ENCODE data around the gene APBB2.

APBB2 gene

GRCh38 chr4:40789771-40790170, 424.6 kb downstream of the APBB2 start:
- no peak for DNase-seq

DNA sequence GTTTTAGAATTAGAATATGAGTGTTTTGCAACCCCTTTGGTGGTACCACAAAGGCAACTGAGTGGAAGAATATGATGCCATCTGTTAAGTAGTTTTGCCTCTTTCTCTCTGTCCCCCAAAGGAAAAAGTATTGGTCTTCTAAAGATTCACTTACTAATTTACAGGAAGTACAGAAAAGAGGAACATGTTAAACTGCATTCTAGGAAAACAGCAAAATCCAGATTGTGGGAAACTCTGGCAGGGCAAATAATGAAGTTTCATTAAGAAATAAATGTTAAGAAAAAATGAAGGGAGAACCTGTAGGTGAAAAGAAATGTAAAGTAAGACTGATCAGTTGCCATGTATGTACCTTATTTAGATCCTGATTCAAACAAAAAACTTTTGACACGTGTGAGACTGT, 425.3 kb downstream of the APBB2 start:
- DNase-seq, result no peak

- no peak for DNase-seq
These were observed 426.0 kb downstream of the APBB2 start for GRCh38 chr4:40788331-40788730.

DNA sequence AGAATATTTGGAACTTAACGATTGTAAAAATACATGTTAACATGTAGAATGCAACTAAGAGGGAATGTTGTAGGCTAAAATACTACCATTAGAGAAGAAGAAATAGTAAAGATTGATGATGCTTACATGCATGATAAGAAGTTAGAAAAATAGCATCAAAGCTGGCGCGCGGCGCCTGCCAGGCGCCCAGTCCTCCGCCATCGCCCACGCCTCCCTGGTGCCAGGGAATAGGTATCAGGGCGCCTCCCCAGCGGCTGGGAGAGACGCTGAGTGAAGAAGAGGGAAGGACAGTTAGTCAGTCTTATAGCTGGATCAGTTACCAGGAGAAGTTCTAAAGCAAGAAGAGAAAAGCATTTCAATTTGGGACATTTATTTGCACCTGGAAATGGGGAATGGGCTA, 428.6 kb downstream of the APBB2 start:
- no peak for DNase-seq

DNA sequence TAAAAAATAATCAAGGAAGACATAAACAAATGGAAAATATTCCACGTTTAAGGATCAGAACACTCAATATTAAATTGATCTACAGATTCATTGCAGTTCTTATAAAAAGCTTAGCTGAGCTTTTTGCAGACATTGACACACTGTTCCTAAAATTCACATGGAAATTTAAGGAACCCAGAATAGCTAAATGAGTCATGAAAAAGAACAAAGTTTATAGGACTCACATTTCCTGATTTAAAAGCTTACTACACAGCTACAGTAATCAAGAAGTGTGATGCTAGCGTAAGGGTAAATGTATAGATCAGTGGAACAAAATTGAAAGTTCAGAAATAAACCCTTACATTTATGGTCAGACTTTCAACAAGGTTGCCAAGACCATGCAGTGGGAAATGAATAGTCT, 431.5 kb downstream of the APBB2 start:
- no peak for DNase-seq

DNA sequence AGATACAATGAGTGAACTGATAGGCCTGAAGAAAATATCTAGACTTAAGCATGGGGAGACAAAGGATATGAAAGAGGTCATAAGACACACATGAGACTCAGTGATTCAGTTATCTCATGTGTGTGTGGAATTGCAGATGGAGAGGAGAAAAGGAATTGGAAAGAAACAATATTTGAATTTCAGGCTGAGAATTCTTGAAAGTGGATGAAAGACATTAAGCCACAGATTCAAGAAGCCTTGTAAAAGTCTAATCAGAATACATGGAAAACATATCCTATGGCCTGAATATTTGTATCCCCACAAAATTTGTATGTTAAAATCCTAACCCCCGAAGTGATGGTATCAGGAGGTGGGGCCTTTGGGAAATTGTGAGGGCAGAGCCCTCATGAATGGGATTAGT, 436.3 kb downstream of the APBB2 start:
- DNase-seq, result no peak

DNA sequence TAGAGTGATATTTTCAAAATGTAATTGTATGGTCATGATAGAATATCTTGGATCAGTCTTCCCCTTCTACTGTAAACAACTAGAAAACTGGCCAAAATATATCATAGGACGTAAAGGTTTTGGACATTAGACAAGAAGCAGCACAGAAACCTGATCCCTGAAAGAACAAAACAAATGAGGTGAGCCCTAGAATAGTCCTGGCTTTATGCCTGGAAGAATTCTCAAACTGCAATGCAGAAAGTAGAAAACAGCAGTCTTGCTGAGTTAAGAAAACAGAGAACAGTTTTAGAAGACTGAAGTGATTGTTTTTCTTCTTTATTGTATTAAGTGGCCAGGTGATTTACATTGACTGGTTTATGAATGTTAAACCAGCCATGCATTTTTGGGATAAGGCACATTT, 445.1 kb downstream of the APBB2 start:
- DNase-seq, result no peak

DNA sequence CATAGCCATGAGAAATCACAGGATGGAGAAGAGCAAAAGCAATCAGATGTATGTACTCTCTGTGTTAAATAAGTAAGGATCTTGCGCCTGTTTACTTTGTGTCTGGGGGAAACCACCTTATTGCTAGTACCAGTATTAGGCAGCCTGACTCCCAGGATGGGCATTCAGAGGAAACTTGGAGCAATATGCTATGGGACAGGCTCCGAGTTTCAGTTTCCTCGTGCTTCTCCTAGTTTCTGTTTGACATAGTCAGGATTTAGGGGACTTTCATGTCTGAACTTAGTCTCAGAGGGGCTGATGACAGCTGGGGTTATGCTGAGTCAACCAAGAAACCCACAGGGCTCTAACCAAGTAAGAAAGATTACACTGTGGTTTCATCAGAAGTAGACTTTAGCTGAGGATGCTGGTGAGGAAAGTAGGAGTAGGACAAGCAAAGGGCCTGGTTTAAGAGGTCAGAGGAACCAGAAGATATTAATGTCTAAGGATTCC, 451.1 kb downstream of the APBB2 start:
- no peak for DNase-seq
